K562 (cell line): ENCODE measurements around the gene RELL2.

Experiments used
- CREB1 ChIP-seq, 2 experiments: sonication (generic) in 1 of 2; formaldehyde crosslinking in 1 of 2; IDR thresholded peaks; 2 replicates each; pipeline versions ENCODE4 v1.6.1 to v1.8.0; 2012 to 2022; ENCODE audit warnings: inconsistent platforms in 1 of 2, mild to moderate bottlenecking in 1 of 2, missing genetic modification reagents in 1 of 2, moderate library complexity in 1 of 2
- CTCF ChIP-seq, 3 experiments: IDR thresholded peaks in 2 of 3; conservative IDR thresholded peaks in 1 of 3; 2 replicates each; pipeline ENCODE4 v1.5.1; 2011 to 2012; ENCODE audit warnings: low read length in 3 of 3, mild to moderate bottlenecking in 3 of 3, control low read depth in 2 of 3, improper control_type of control experiment in 1 of 3, inconsistent platforms in 1 of 3, low read depth in 1 of 3, mixed read lengths in 1 of 3, moderate library complexity in 1 of 3; ENCODE audit not compliant: insufficient read depth in 2 of 3
- FOS ChIP-seq: IDR thresholded peaks from 3 replicates; pipeline ENCODE4 v1.6.1; 2011; ENCODE audit not compliant: insufficient read length; ENCODE audit errors: extremely low read depth
- KAT8 ChIP-seq: fragments of 450-650 bp; IDR thresholded peaks from 2 replicates; pipeline ENCODE4 v1.6.1; 2016; ENCODE audit warnings: low read depth, mild to moderate bottlenecking
- KLF16 ChIP-seq: IDR thresholded peaks from 2 replicates; pipeline ENCODE4 v1.6.1; 2016; ENCODE audit warnings: antibody characterized with exemption

DNA sequence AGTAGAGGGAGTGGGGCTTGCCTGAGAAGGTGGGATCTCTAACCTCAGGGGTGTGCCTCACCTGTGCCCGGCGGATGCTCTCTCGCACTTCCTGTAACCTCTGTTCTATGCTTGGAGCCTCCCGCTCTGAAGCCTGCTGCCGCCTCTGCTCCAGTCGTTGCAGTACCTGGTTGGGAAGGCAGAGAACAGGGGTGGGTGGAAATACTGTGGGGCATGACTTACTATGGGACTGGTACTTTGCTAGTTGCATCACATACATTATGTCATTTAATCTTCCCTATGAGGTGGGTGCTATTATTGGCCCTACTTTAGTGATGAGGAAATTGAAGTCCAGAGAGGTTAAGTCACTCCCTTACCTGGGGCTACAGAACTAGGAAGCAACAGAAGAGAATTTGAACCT lies 9.2 kb downstream of the RELL2 start:
- TF ChIP-seq CREB1 (IDR thresholded peaks at IDR 0.05) (no peak), CREB1 (CRISPR knock-in tag; IDR thresholded peaks at IDR 0.05) (no peak), KAT8 (no peak), FOS (no peak), CTCF (IDR thresholded peaks at IDR 0.05 in 2 of 3, conservative IDR thresholded peaks at IDR 0.05 in 1 of 3; ENCODE audit: insufficient read depth in 2 of 3, low read depth in 1 of 3, low read length in 3 of 3) (no peak), KLF16 (no peak)
